CD4-positive, alpha-beta T cell treated with Interferon gamma for 1 hour (primary cell): ENCODE data around the gene GNB1.
"Not testable (repeated sequence)": the region's sequence is repeated elsewhere in the genome, so short reads cannot be mapped to it uniquely, and the experiment has no call there.

ENCODE experiments used
- DNase-seq: peaks from one replicate; pipeline ENCODE4 v3.0.0-alpha.2; 2020

The GNB1 gene

GRCh38 chr1:1856161-1856560, 34.7 kb downstream of the GNB1 start:
- not testable (repeated sequence) for DNase-seq

GRCh38 chr1:1853593-1854257, 37.2 kb downstream of the GNB1 start:
- no peak for DNase-seq

GRCh38 chr1:1852619-1853414, 38.1 kb downstream of the GNB1 start:
- no peak for DNase-seq

- no peak for DNase-seq
Measured at GRCh38 chr1:1847890-1848289, 43.0 kb downstream of the GNB1 start.

- no peak for DNase-seq
Measured at GRCh38 chr1:1847061-1847850, 43.6 kb downstream of the GNB1 start.

GRCh38 chr1:1846386-1846918, 44.4 kb downstream of the GNB1 start:
- DNase-seq = no peak

GRCh38 chr1:1842360-1843146, 48.3 kb downstream of the GNB1 start:
- DNase-seq = no peak

- no peak for DNase-seq
Measured at GRCh38 chr1:1841575-1841995, 49.3 kb downstream of the GNB1 start.

GRCh38 chr1:1839311-1839965, 51.4 kb downstream of the GNB1 start:
- DNase-seq = no peak

GRCh38 chr1:1836119-1836518, 54.8 kb downstream of the GNB1 start:
- no peak for DNase-seq

GRCh38 chr1:1835546-1835945, 55.3 kb downstream of the GNB1 start:
- no peak for DNase-seq

GRCh38 chr1:1833916-1834325, 57.0 kb downstream of the GNB1 start:
- peak; percentile 32 for DNase-seq

GRCh38 chr1:1833456-1833855, 57.4 kb downstream of the GNB1 start:
- DNase-seq = peak; percentile 12

- no peak for DNase-seq
Measured at GRCh38 chr1:1832820-1833219, 58.1 kb downstream of the GNB1 start.

GRCh38 chr1:1832166-1832565, 58.7 kb downstream of the GNB1 start:
- DNase-seq = no peak

GRCh38 chr1:1827089-1827848, 63.6 kb downstream of the GNB1 start:
- DNase-seq = no peak

GRCh38 chr1:1826356-1827088, 64.4 kb downstream of the GNB1 start:
- DNase-seq = no peak

GRCh38 chr1:1825217-1825616, 65.7 kb downstream of the GNB1 start:
- no peak for DNase-seq

GRCh38 chr1:1819762-1820161, 71.1 kb downstream of the GNB1 start:
- no peak for DNase-seq

- DNase-seq = no peak
Measured at GRCh38 chr1:1817221-1817620, 73.7 kb downstream of the GNB1 start.
